IMR-90 (cell line): ENCODE measurements around the gene CTNNA1. TPM values are rescaled to one million over a fixed set of nuclear protein-coding genes. Genes with fewer than 3 reads are reported as not detected.
A peak's percentile ranks its signal among the peaks of the same experiment; 100 is the strongest.

Experiments
- ATAC-seq: fragments of 200-7000 bp; cut with Tn5 transposase; 2 replicates; pipeline ENCODE4 v1.9.1; 2020; ENCODE audit warnings: low read depth, mild to moderate bottlenecking, moderate library complexity
- BruUV-seq: library from RNA; stranded (reverse); fragments of 400-500 nt; replicated peaks from 2 replicates; lab custom pipeline; 2021; lab: Mats Ljungman, UMichigan
- CTCF ChIA-PET: fragments of 300-600 bp; formaldehyde crosslinking; extraction: SDS; loops from one replicate; lab custom pipeline; 2021; ENCODE audit warnings: antibody characterized with exemption; lab: Yijun Ruan, JAX
- POLR2A ChIA-PET: fragments of 300-600 bp; sonication (Branson Sonifier 250); formaldehyde crosslinking; loops from one replicate; lab custom pipeline; 2022; ENCODE audit warnings: antibody characterized with exemption; ENCODE audit not compliant: unreplicated experiment; lab: Charles Lee
- DNase-seq: peaks from one replicate; pipeline ENCODE4 v3.0.0; 2013
- H2AFZ ChIP-seq: replicated peaks from 2 replicates; pipeline ENCODE3; 2013; ENCODE audit warnings: low read length, mild to moderate bottlenecking; ENCODE audit not compliant: poor library complexity
- H2AK5ac ChIP-seq: 2 replicates; pipeline ENCODE4 v1.6.1; 2013; ENCODE audit warnings: low read depth, low read length, inconsistent platforms
- H2AK9ac ChIP-seq: replicated peaks from 2 replicates; pipeline ENCODE3; 2013; ENCODE audit warnings: mild to moderate bottlenecking, low read depth, low read length, moderate library complexity; ENCODE audit not compliant: poor library complexity
- H2BK120ac ChIP-seq: 2 replicates; pipeline ENCODE4 v1.6.1; 2013; ENCODE audit warnings: low read depth, low read length, inconsistent platforms
- H2BK15ac ChIP-seq: 3 replicates; pipeline ENCODE4 v1.6.1; 2013; ENCODE audit warnings: low read depth, low read length, inconsistent platforms
- H2BK20ac ChIP-seq: 2 replicates; pipeline ENCODE4 v1.6.1; 2013; ENCODE audit warnings: low read depth, mild to moderate bottlenecking, inconsistent platforms, low read length, moderate library complexity
- H2BK5ac ChIP-seq: 2 replicates; pipeline ENCODE4 v1.6.1; 2013; ENCODE audit warnings: mild to moderate bottlenecking, low read depth, low read length, inconsistent platforms; ENCODE audit not compliant: poor library complexity, severe bottlenecking
- H3K14ac ChIP-seq: replicated peaks from 2 replicates; pipeline ENCODE4 v1.6.1; 2013; ENCODE audit warnings: low read depth, low read length, inconsistent platforms
- H3K18ac ChIP-seq: 2 replicates; pipeline ENCODE4 v1.6.1; 2013; ENCODE audit warnings: low read depth, low read length, control low read depth
- H3K23ac ChIP-seq: 2 replicates; pipeline ENCODE4 v1.6.1; 2013; ENCODE audit warnings: low read depth, low read length, inconsistent platforms
- H3K27ac ChIP-seq: 2 replicates; pipeline ENCODE4 v1.5.1; 2013; ENCODE audit warnings: mild to moderate bottlenecking, control low read depth, low read length; ENCODE audit not compliant: insufficient read depth
- H3K27me3 ChIP-seq: 2 replicates; pipeline ENCODE4 v1.6.1; 2013; ENCODE audit warnings: low read length; ENCODE audit not compliant: control insufficient read depth, insufficient read depth
- H3K36me3 ChIP-seq: 2 replicates; pipeline ENCODE4 v1.6.1; 2013; ENCODE audit warnings: low read length, mixed read lengths; ENCODE audit not compliant: control insufficient read depth, insufficient read depth
- H3K4ac ChIP-seq: 2 replicates; pipeline ENCODE4 v1.6.1; 2013; ENCODE audit warnings: low read depth, low read length, inconsistent platforms
- H3K4me1 ChIP-seq: 2 replicates; pipeline ENCODE4 v1.6.1; 2013; ENCODE audit warnings: low read length, mixed read lengths; ENCODE audit not compliant: control insufficient read depth, insufficient read depth
- H3K4me2 ChIP-seq: 2 replicates; pipeline ENCODE4 v1.6.1; 2013; ENCODE audit warnings: low read depth, mild to moderate bottlenecking, control low read depth, low read length, moderate library complexity
- H3K4me3 ChIP-seq: 2 replicates; pipeline ENCODE4 v1.5.1; 2013; ENCODE audit warnings: low read depth, mild to moderate bottlenecking, control low read depth, low read length, moderate library complexity; ENCODE audit not compliant: insufficient read depth
- H3K56ac ChIP-seq: 2 replicates; pipeline ENCODE4 v1.6.1; 2013; ENCODE audit warnings: low read length, inconsistent platforms; ENCODE audit not compliant: insufficient read depth; ENCODE audit errors: extremely low read depth
- H3K79me1 ChIP-seq, 2 experiments: 2 replicates each; pipeline ENCODE4 v1.6.1; 2013; ENCODE audit warnings: low read length in 2 of 2, inconsistent platforms in 1 of 2, low read depth in 1 of 2
- H3K9ac ChIP-seq: 2 replicates; pipeline ENCODE4 v1.6.1; 2013; ENCODE audit warnings: low read depth, low read length, control low read depth
- H3K9me1 ChIP-seq: 2 replicates; pipeline ENCODE4 v1.6.1; 2013; ENCODE audit warnings: low read length, inconsistent platforms; ENCODE audit not compliant: insufficient read depth
- H3K9me3 ChIP-seq: 2 replicates; pipeline ENCODE4 v1.6.1; 2013; ENCODE audit warnings: low read length; ENCODE audit not compliant: control insufficient read depth, insufficient read depth
- H4K20me1 ChIP-seq: 2 replicates; pipeline ENCODE4 v1.6.1; 2013; ENCODE audit warnings: low read length, inconsistent platforms; ENCODE audit not compliant: insufficient read depth
- H4K5ac ChIP-seq: 2 replicates; pipeline ENCODE4 v1.6.1; 2013; ENCODE audit warnings: mild to moderate bottlenecking, low read depth, low read length, control low read depth
- H4K8ac ChIP-seq, 2 experiments: 2 replicates each; pipeline ENCODE4 v1.6.1; 2013; ENCODE audit warnings: low read depth in 2 of 2, low read length in 2 of 2, control low read depth in 1 of 2, inconsistent platforms in 1 of 2
- H4K91ac ChIP-seq: 2 replicates; pipeline ENCODE4 v1.6.1; 2013; ENCODE audit warnings: low read depth, low read length, inconsistent platforms; ENCODE audit not compliant: insufficient read depth
- BHLHE40 ChIP-seq: fragments of 150-350 bp; IDR thresholded peaks from 2 replicates; pipeline ENCODE4 v1.6.1; 2016; ENCODE audit warnings: mild to moderate bottlenecking, low read depth, low read length
- CEBPB ChIP-seq: IDR thresholded peaks from 2 replicates; pipeline ENCODE4 v1.6.1; 2012; ENCODE audit warnings: low read depth, low read length, improper control_type of control experiment
- CHD1 ChIP-seq: IDR thresholded peaks from 2 replicates; pipeline ENCODE4 v1.6.1; 2012; ENCODE audit warnings: low read depth, low read length, improper control_type of control experiment
- FOS ChIP-seq: fragments of 150-350 bp; IDR thresholded peaks from 2 replicates; pipeline ENCODE4 v1.6.1; 2016; ENCODE audit warnings: low read depth, low read length
- MAFK ChIP-seq: IDR thresholded peaks from 2 replicates; pipeline ENCODE4 v1.6.1; 2012; ENCODE audit warnings: low read depth, low read length, improper control_type of control experiment
- MXI1 ChIP-seq: IDR thresholded peaks from 2 replicates; pipeline ENCODE4 v1.6.1; 2012; ENCODE audit warnings: low read depth, mild to moderate bottlenecking, low read length, moderate library complexity, borderline replicate concordance
- NFE2L2 ChIP-seq: fragments of 150-350 bp; IDR thresholded peaks from 2 replicates; pipeline ENCODE4 v1.6.1; 2016; ENCODE audit warnings: low read depth, mild to moderate bottlenecking, low read length
- SMC3 ChIP-seq: fragments of 150-350 bp; IDR thresholded peaks from 2 replicates; pipeline ENCODE4 v1.6.1; 2016; ENCODE audit warnings: low read depth, mild to moderate bottlenecking, antibody characterized with exemption, low read length, moderate library complexity
- WGBS, 2 experiments: methylation state at CpG; one replicate each; pipeline versions ENCODE4 v1.1.5 to v1.1.7; 2013; ENCODE audit warnings: missing lambda C conversion rate in 2 of 2; ENCODE audit not compliant: insufficient read length in 1 of 2; ENCODE audit errors: extremely low coverage in 2 of 2; 5-methylcytosine and 5-hydroxymethylcytosine counted together
- dilution Hi-C: fragments of 300-500 bp; cut with HindIII; formaldehyde crosslinking; loops from one replicate; pipeline ENCODE4 v1.14.3; 2018; ENCODE audit warnings: low sequenced_read_pairs; ENCODE audit not compliant: unreplicated experiment
- in situ Hi-C: fragments of 300-500 bp; cut with MboI; formaldehyde crosslinking; loops from 3 replicates; pipeline ENCODE4 v1.14.3; 2019; ENCODE audit warnings: low sequenced_read_pairs, inconsistent platforms, mixed read lengths
- intact Hi-C: fragments of 100-400 bp; cut with micrococcal nuclease; formaldehyde crosslinking; loops from 2 replicates; pipeline ENCODE4 v1.10.0; 2022
- polyA plus RNA-seq, 3 experiments: library from polyadenylated mRNA; depleted of rRNA; stranded (reverse); fragments of >200 nt; gene quantifications; 2 replicates each; pipeline ENCODE4 v1.2.3, GENCODE V29; 2012; ENCODE audit warnings: low replicate concordance in 1 of 3
- total RNA-seq: library from RNA; depleted of rRNA; stranded (reverse); fragments of >200 nt; gene quantifications from 2 replicates; pipeline ENCODE4 v1.2.3, GENCODE V29; 2012

Gene CTNNA1
- total and polyA plus RNA-seq, 2 of the 4 experiments (the other 2 are of a cell fraction): 220 to 471 TPM

GRCh38 chr5:138755084-138755748, 2.0 kb downstream of the CTNNA1 start:
- no peak overlapping the region for H3K14ac ChIP-seq
- no peak overlapping the region for H2AK9ac ChIP-seq
- no TSS peak for BruUV-seq
- peak overlapping the region; percentile 94; the same call in 1 of the 2 replicates for H3K23ac ChIP-seq
- peaks cover 0 to 42% of the 10 kb centered on the region in 2 experiments; a peak in 3 of 4 replicates for H3K79me1 ChIP-seq
- no peak overlapping the region for H4K91ac ChIP-seq
- no peak overlapping the region for H2BK20ac ChIP-seq
- DNase-seq (no peak), ATAC-seq (no peak)
- H2AFZ ChIP-seq: no peak overlapping the region
- H4K8ac ChIP-seq: no peak overlapping the region
- H3K4me1 ChIP-seq: peaks cover 8% of the 10 kb centered on the region
- no peak overlapping the region for H2AK5ac ChIP-seq
- H2BK120ac ChIP-seq: no peak overlapping the region
- POLR2A ChIA-PET: no interaction called here
- TF ChIP-seq BHLHE40 (no peak), FOS (no peak), SMC3 (no peak), MXI1 (no peak), NFE2L2 (no peak), MAFK (no peak), CHD1 (no peak), CEBPB (no peak)
- no peak overlapping the region for H3K4ac ChIP-seq
- no peak overlapping the region for H2BK15ac ChIP-seq
- peaks cover 3% of the 10 kb centered on the region; the same call in 1 of the 2 replicates for H3K9me3 ChIP-seq
- peaks cover 62% of the 10 kb centered on the region for H4K20me1 ChIP-seq
- H3K56ac ChIP-seq: no peak overlapping the region
- H3K9ac ChIP-seq: 0 out of 2 replicates have a peak overlapping the region, but pooled peaks have one; percentile 9
- dilution Hi-C loops (no loop called here), intact Hi-C loops (loop anchor here (2.0 kb wide), 1 partner anchor 180 kb away; the partner anchor contains the start of gene HSPA9), in situ Hi-C loops (no loop called here)
- H2BK5ac ChIP-seq: no peak overlapping the region
- no peaks in the 10 kb centered on the region for H3K27me3 ChIP-seq
- H3K4me3 ChIP-seq: no peak overlapping the region; the same call in 1 of the 2 replicates
- no peak overlapping the region for H4K5ac ChIP-seq
- peak overlapping the region; percentile 32; the same call in 1 of the 2 replicates for H3K27ac ChIP-seq
- CTCF ChIA-PET: no interaction called here
- no peak overlapping the region for H3K18ac ChIP-seq
- peak overlapping the region; percentile 71 for H3K4me2 ChIP-seq
- peaks cover 22% of the 10 kb centered on the region for H3K36me3 ChIP-seq
- no CpG with 5 or more reads among the region's 5 CpGs for WGBS, 2 experiments
- peaks cover 15% of the 10 kb centered on the region for H3K9me1 ChIP-seq
